Nucleus accumbens (tissue), 56 donors: ENCODE measurements around the gene SERPINB13.
"Not testable (repeated sequence)": the region's sequence is repeated elsewhere in the genome, so short reads cannot be mapped to it uniquely, and the experiment has no call there.

ENCODE experiments used
- DNase-seq, 56 donors: peaks; one replicate each; lab custom pipeline; 2025; lab: John Stamatoyannopoulos, UW

SERPINB13 gene

GRCh38 chr18:63644142-63644541 is 57.0 kb downstream of the SERPINB13 start, which contains the start of gene SERPINB4:
TSS of gene SERPINB4 (minus strand) at chr18:63644256. CDS start at chr18:63643577, 679 bp downstream.
- DNase-seq: not testable (repeated sequence)

- DNase-seq: not testable (repeated sequence)
Observed at GRCh38 chr18:63644694-63645093, 57.6 kb downstream of the SERPINB13 start.

- no peak for DNase-seq
Observed at GRCh38 chr18:63646936-63647335, 59.8 kb downstream of the SERPINB13 start.

- DNase-seq: no peak
Observed at GRCh38 chr18:63648241-63648640, 61.1 kb downstream of the SERPINB13 start.
